Right lobe of liver (tissue), 4 donors: ENCODE measurements around the gene GALNT10.

Source experiments
- POLR2A ChIP-seq: fragments of 450-650 bp; IDR thresholded peaks from one replicate; pipeline ENCODE4 v1.6.1; 2017; ENCODE audit warnings: antibody characterized with exemption, mild to moderate bottlenecking
- TF ChIP-seq, protein P1 (sequence below), 4 donors: fragments of 200-600 bp in 3 of 4; fragments of 450-650 bp in 1 of 4; IDR thresholded peaks; one replicate each; pipeline versions ENCODE4 v1.5.1 to v1.8.0; 2016 to 2022; ENCODE audit warnings: antibody characterized with exemption in 4 of 4, mild to moderate bottlenecking in 2 of 4
- donor health status: DM: no; HTN: no; CAD: no.
- donor health status: DM: no; HTN: no; CAD: no.
- donor health status: DM: no; HTN: yes; CAD: no.

DNA sequence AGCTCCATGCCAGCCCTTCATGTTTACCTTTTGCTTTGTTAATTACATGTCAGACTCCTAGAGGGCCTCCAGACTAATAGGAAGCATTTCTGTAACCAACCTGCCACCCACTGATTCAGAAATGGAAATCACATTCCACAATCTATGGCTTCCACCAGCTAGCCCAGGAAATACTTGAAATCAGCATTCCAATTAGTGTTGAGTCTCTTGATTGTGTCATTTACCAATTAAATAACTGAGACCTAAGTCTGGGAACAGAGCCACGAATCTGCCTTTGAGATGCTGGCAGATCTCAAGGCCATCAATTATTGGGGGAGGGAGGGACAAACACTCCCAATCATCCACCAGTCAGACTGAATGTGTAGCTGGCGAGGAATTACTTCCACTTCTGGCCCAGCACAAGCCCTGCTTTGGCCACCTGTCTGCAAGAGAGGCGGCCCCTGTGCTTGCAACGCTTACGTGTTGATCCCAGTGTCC is 227.8 kb downstream of the GALNT10 start:
- TF ChIP-seq, protein P1, sequence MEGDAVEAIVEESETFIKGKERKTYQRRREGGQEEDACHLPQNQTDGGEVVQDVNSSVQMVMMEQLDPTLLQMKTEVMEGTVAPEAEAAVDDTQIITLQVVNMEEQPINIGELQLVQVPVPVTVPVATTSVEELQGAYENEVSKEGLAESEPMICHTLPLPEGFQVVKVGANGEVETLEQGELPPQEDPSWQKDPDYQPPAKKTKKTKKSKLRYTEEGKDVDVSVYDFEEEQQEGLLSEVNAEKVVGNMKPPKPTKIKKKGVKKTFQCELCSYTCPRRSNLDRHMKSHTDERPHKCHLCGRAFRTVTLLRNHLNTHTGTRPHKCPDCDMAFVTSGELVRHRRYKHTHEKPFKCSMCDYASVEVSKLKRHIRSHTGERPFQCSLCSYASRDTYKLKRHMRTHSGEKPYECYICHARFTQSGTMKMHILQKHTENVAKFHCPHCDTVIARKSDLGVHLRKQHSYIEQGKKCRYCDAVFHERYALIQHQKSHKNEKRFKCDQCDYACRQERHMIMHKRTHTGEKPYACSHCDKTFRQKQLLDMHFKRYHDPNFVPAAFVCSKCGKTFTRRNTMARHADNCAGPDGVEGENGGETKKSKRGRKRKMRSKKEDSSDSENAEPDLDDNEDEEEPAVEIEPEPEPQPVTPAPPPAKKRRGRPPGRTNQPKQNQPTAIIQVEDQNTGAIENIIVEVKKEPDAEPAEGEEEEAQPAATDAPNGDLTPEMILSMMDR (IDR thresholded peaks at IDR 0.05), result no peak
- TF ChIP-seq POLR2A, result no peak
